ENCODE results near the gene MTF1.
"Not testable (repeated sequence)": the region's sequence is repeated elsewhere in the genome, so short reads cannot be mapped to it uniquely, and the experiment has no call there.

Gene MTF1

GRCh38 chr1:37902983-37903382, 43.6 kb upstream of the MTF1 start:
- Histone ChIP-seq H3K27me3 (ENCODE audit: low read depth, low read length) (no peaks in the 10 kb centered on the region), H3K79me2 (ENCODE audit: low read length) (no peaks in the 10 kb centered on the region), H2AFZ (ENCODE audit: low read depth, low read length) (no peak overlapping the region), H3K4me1 (ENCODE audit: low read length) (peaks cover 21% of the 10 kb centered on the region), H3K4me2 (ENCODE audit: low read length) (no peak overlapping the region), H3K9me3 (ENCODE audit: insufficient read depth, low read length) (0 out of 2 replicates have a peak, but pooled peaks cover 9% of the 10 kb centered on the region), H4K20me1 (ENCODE audit: insufficient read depth, low read length) (no peaks in the 10 kb centered on the region), H3K27ac (ENCODE audit: low read length) (no peak overlapping the region), H3K36me3 (replicated peaks; ENCODE audit: low read depth, low read length) (no peaks in the 10 kb centered on the region), H3K4me3 (ENCODE audit: low read length) (no peak overlapping the region), H3K9ac (ENCODE audit: low read length) (no peak overlapping the region)
- TF ChIP-seq CTCF (IDR thresholded peaks at IDR 0.05; ENCODE audit: low read depth, low read length) (no peak), EZH2phosphoT487 (IDR thresholded peaks at IDR 0.05; ENCODE audit: low read depth) (no peak)

- no peaks in the 10 kb centered on the region for H3K36me3 ChIP-seq (replicated peaks; ENCODE audit: low read depth, low read length)
- peak overlapping the region; percentile 60 for H3K4me3 ChIP-seq (ENCODE audit: low read length)
- peak overlapping the region; percentile 83 for H3K4me2 ChIP-seq (ENCODE audit: low read length)
- peak overlapping the region; percentile 94 for H3K27ac ChIP-seq (ENCODE audit: low read length)
- no peaks in the 10 kb centered on the region for H3K27me3 ChIP-seq (ENCODE audit: low read depth, low read length)
- H3K4me1 ChIP-seq (ENCODE audit: low read length): peaks cover 21% of the 10 kb centered on the region
- TF ChIP-seq CTCF (IDR thresholded peaks at IDR 0.05; ENCODE audit: low read depth, low read length): no peak
- TF ChIP-seq EZH2phosphoT487 (IDR thresholded peaks at IDR 0.05; ENCODE audit: low read depth): no peak
- H4K20me1 ChIP-seq (ENCODE audit: insufficient read depth, low read length): no peaks in the 10 kb centered on the region
- H2AFZ ChIP-seq (ENCODE audit: low read depth, low read length): no peak overlapping the region
- H3K9me3 ChIP-seq (ENCODE audit: insufficient read depth, low read length): 0 out of 2 replicates have a peak, but pooled peaks cover 9% of the 10 kb centered on the region
- H3K9ac ChIP-seq (ENCODE audit: low read length): peak overlapping the region; percentile 49; the same call in 1 of the 2 replicates
- H3K79me2 ChIP-seq (ENCODE audit: low read length): no peaks in the 10 kb centered on the region
Measured at GRCh38 chr1:37901893-37902225, 42.5 kb upstream of the MTF1 start.

- no peaks in the 10 kb centered on the region for H3K36me3 ChIP-seq (replicated peaks; ENCODE audit: low read depth, low read length)
- H3K79me2 ChIP-seq (ENCODE audit: low read length): no peaks in the 10 kb centered on the region
- H3K27me3 ChIP-seq (ENCODE audit: low read depth, low read length): no peaks in the 10 kb centered on the region
- peaks cover 21% of the 10 kb centered on the region for H3K4me1 ChIP-seq (ENCODE audit: low read length)
- H4K20me1 ChIP-seq (ENCODE audit: insufficient read depth, low read length): no peaks in the 10 kb centered on the region
- no peak overlapping the region for H2AFZ ChIP-seq (ENCODE audit: low read depth, low read length)
- peak overlapping the region; percentile 94 for H3K27ac ChIP-seq (ENCODE audit: low read length)
- TF ChIP-seq CTCF (IDR thresholded peaks at IDR 0.05; ENCODE audit: low read depth, low read length) (no peak), EZH2phosphoT487 (IDR thresholded peaks at IDR 0.05; ENCODE audit: low read depth) (no peak)
- 0 out of 2 replicates have a peak, but pooled peaks cover 9% of the 10 kb centered on the region for H3K9me3 ChIP-seq (ENCODE audit: insufficient read depth, low read length)
- H3K4me2 ChIP-seq (ENCODE audit: low read length): peak overlapping the region; percentile 83
- H3K4me3 ChIP-seq (ENCODE audit: low read length): peak overlapping the region; percentile 60
- H3K9ac ChIP-seq (ENCODE audit: low read length): peak overlapping the region; percentile 60; the same call in 1 of the 2 replicates
Measured at GRCh38 chr1:37901191-37901892, 42.0 kb upstream of the MTF1 start.

GRCh38 chr1:37897563-37897962, 38.2 kb upstream of the MTF1 start:
- not testable (repeated sequence) for H3K36me3 ChIP-seq (replicated peaks; ENCODE audit: low read depth, low read length); H2AFZ ChIP-seq (ENCODE audit: low read depth, low read length); H3K9ac ChIP-seq (ENCODE audit: low read length); H3K79me2 ChIP-seq (ENCODE audit: low read length); H3K4me2 ChIP-seq (ENCODE audit: low read length); H3K27me3 ChIP-seq (ENCODE audit: low read depth, low read length); H4K20me1 ChIP-seq (ENCODE audit: insufficient read depth, low read length); H3K9me3 ChIP-seq (ENCODE audit: insufficient read depth, low read length); H3K4me3 ChIP-seq (ENCODE audit: low read length); H3K27ac ChIP-seq (ENCODE audit: low read length)
- peaks cover 21% of the 10 kb centered on the region for H3K4me1 ChIP-seq (ENCODE audit: low read length)
